Fibroblast of lung (primary cell): Measurements from ENCODE around the gene EGLN1. TPM values are rescaled to one million over a fixed set of nuclear protein-coding genes. Genes with fewer than 3 reads are reported as not detected.

ENCODE experiments used
- DNase-seq, 2 donors: peaks; one replicate each; pipeline versions ENCODE4 v3.0.0 to v3.0.0-alpha.2; 2010; ENCODE audit warnings: low read depth in 2 of 2
- H2AFZ ChIP-seq: 2 replicates; pipeline ENCODE4 v1.5.1; 2012; ENCODE audit warnings: low read length, control low read depth, inconsistent platforms
- H3K27ac ChIP-seq: 2 replicates; pipeline ENCODE4 v1.5.1; 2011; ENCODE audit warnings: low read length, control low read depth; ENCODE audit not compliant: insufficient read depth
- H3K27me3 ChIP-seq: 2 replicates; pipeline ENCODE4 v1.5.1; 2011; ENCODE audit warnings: mild to moderate bottlenecking, low read length; ENCODE audit not compliant: control insufficient read depth, insufficient read depth
- H3K36me3 ChIP-seq: 2 replicates; pipeline ENCODE4 v1.5.1; 2011; ENCODE audit warnings: low read length; ENCODE audit not compliant: control insufficient read depth, insufficient read depth
- H3K4me1 ChIP-seq: 2 replicates; pipeline ENCODE4 v1.5.1; 2011; ENCODE audit warnings: low read length; ENCODE audit not compliant: control insufficient read depth, insufficient read depth; ENCODE audit errors: extremely low read depth
- H3K4me2 ChIP-seq: 2 replicates; pipeline ENCODE4 v1.5.1; 2011; ENCODE audit warnings: low read length, control low read depth; ENCODE audit not compliant: insufficient read depth; ENCODE audit errors: extremely low read depth
- H3K4me3 ChIP-seq, 4 experiments: fragments of 200-600 bp in 1 of 4; sonication (generic) in 1 of 4; replicated peaks in 1 of 4; 2 replicates each; pipeline ENCODE4 v1.5.1; 2011 to 2016; ENCODE audit warnings: low read length in 4 of 4, low read depth in 3 of 4, mild to moderate bottlenecking in 3 of 4, control low read depth in 2 of 4, inconsistent platforms in 1 of 4, mixed read lengths in 1 of 4; ENCODE audit not compliant: insufficient read depth in 1 of 4; ENCODE audit errors: control extremely low read depth in 1 of 4
- H3K79me2 ChIP-seq: 2 replicates; pipeline ENCODE4 v1.5.1; 2012; ENCODE audit warnings: mild to moderate bottlenecking, low read length, inconsistent platforms; ENCODE audit not compliant: control insufficient read depth, insufficient read depth
- H3K9ac ChIP-seq: 2 replicates; pipeline ENCODE4 v1.5.1; 2011; ENCODE audit warnings: mild to moderate bottlenecking, low read length, control low read depth; ENCODE audit not compliant: insufficient read depth
- H3K9me3 ChIP-seq: 2 replicates; pipeline ENCODE4 v1.5.1; 2012; ENCODE audit warnings: low read depth, low read length; ENCODE audit not compliant: control insufficient read depth, insufficient read depth
- H4K20me1 ChIP-seq: 2 replicates; pipeline ENCODE4 v1.5.1; 2011; ENCODE audit warnings: low read length; ENCODE audit not compliant: control insufficient read depth, insufficient read depth; ENCODE audit errors: extremely low read depth
- CTCF ChIP-seq, 2 donors: IDR thresholded peaks in 1 of 2; conservative IDR thresholded peaks in 1 of 2; 1 replicate in 1 of 2; 2 replicates in 1 of 2; pipeline ENCODE4 v1.5.1; 2011 to 2012; ENCODE audit warnings: low read length in 2 of 2, control low read depth in 1 of 2, inconsistent platforms in 1 of 2, low read depth in 1 of 2, mild to moderate bottlenecking in 1 of 2
- EZH2 ChIP-seq: IDR thresholded peaks from 2 replicates; pipeline ENCODE4 v1.5.1; 2012; ENCODE audit warnings: low read length, control low read depth, mild to moderate bottlenecking; ENCODE audit errors: missing control alignments
- polyA plus RNA-seq, 2 donors: library from polyadenylated mRNA; depleted of rRNA in 1 of 2; stranded (reverse) in 1 of 2; unstranded in 1 of 2; fragments of >200 nt; gene quantifications; 2 replicates each; pipeline ENCODE4 v1.2.1, GENCODE V29; 2011 to 2012; ENCODE audit warnings: missing spikeins in 1 of 2
- total RNA-seq: library from RNA; depleted of rRNA; stranded (reverse); fragments of >200 nt; gene quantifications from 2 replicates; pipeline ENCODE4 v1.2.1, GENCODE V29; 2014

Gene EGLN1
- total and polyA plus RNA-seq, 2 donors (not counting 1 experiment from before 2014, with no cell fraction given): 49.3 to 50.9 TPM

- Histone ChIP-seq H4K20me1 (no peaks in the 10 kb centered on the region), H2AFZ (no peak overlapping the region), H3K4me2 (no peak overlapping the region), H3K27ac (no peak overlapping the region), H3K9ac (no peak overlapping the region), H3K79me2 (no peaks in the 10 kb centered on the region), H3K9me3 (no peaks in the 10 kb centered on the region), H3K27me3 (no peaks in the 10 kb centered on the region), H3K4me3 (no peak overlapping the region), H3K4me1 (no peaks in the 10 kb centered on the region), H3K36me3 (no peaks in the 10 kb centered on the region)
- TF ChIP-seq EZH2 (no peak), CTCF (conservative IDR thresholded peaks at IDR 0.05 in 1 of 2, IDR thresholded peaks at IDR 0.05 in 1 of 2; ENCODE audit: low read depth in 1 of 2, low read length in 2 of 2) (no peak)
- no peak for DNase-seq
These were observed 104.1 kb downstream of the EGLN1 start for GRCh38 chr1:231318015-231318355.

DNA sequence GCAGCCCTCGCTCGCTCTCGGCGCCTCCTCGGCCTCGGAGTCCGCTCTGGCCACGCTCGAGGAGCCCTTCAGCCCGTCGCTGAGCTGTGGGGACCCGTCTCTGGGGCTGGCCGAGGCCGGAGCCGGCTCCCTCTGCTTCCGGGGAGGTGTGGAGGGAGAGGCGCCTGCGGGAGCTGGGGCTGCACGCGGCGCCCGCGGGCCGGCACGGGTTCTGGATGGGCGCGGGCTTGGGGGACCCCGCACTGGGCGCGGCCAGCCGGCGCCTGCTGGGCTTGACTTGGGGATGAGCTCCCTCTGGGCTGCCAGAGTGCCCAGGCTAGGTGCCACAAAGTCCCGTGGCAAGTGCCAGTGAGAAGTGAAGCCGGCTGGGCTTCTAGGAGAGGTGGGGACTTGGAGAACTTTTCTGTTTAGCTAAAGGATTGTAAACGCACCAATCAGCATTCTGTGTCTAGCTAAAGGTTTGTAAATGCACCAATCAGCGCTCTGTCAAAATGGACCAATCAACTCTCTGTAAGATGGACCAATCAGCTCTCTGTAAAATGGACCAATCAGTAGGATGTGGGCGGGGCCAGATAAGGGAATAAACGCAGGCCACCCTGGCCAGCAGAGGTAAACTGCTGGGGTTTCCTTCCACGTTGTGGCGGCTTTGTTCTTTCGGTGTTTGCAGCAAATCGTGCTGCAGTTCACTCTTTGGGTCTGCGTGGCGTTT is 104.6 kb downstream of the EGLN1 start:
- TF ChIP-seq EZH2 (no peak), CTCF (conservative IDR thresholded peaks at IDR 0.05 in 1 of 2, IDR thresholded peaks at IDR 0.05 in 1 of 2; ENCODE audit: low read depth in 1 of 2, low read length in 2 of 2) (no peak)
- Histone ChIP-seq H3K4me3 (no peak overlapping the region), H3K27ac (no peak overlapping the region), H3K27me3 (no peaks in the 10 kb centered on the region), H3K9ac (no peak overlapping the region), H3K79me2 (no peaks in the 10 kb centered on the region), H3K36me3 (no peaks in the 10 kb centered on the region), H3K9me3 (no peaks in the 10 kb centered on the region), H3K4me2 (no peak overlapping the region), H3K4me1 (no peaks in the 10 kb centered on the region), H2AFZ (no peak overlapping the region), H4K20me1 (no peaks in the 10 kb centered on the region)
- DNase-seq: no peak

DNA sequence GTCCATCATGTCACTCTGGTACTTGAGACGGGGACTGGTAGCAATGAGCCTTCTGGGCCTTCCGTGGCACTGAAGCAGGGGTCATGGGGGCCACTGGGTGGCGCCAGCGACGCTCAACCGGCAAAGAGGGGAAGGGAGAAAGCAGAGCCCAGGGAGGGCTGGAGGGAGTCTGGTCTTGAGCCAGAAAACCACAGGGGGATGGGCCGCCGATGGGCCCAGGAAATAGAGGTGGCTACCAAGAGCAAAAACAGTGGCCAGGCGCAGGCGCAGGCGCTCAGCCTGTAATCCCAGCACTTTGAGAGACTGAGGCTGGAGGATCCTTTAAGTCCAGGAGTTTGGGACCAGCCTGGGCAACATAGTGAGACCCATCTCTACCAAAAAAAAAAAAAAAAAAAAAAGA is 106.2 kb downstream of the EGLN1 start:
- H3K27me3 ChIP-seq: no peaks in the 10 kb centered on the region
- no peak overlapping the region for H3K9ac ChIP-seq
- H4K20me1 ChIP-seq: no peaks in the 10 kb centered on the region
- peak in 1 of 2 donors; percentile 24 for DNase-seq
- H3K4me1 ChIP-seq: no peaks in the 10 kb centered on the region
- no peaks in the 10 kb centered on the region for H3K79me2 ChIP-seq
- TF ChIP-seq CTCF (conservative IDR thresholded peaks at IDR 0.05 in 1 of 2, IDR thresholded peaks at IDR 0.05 in 1 of 2; ENCODE audit: low read depth in 1 of 2, low read length in 2 of 2) (peak; percentile 27 to 56), EZH2 (no peak)
- H3K27ac ChIP-seq: no peak overlapping the region
- no peak overlapping the region for H2AFZ ChIP-seq
- no peak overlapping the region for H3K4me2 ChIP-seq
- no peak overlapping the region for H3K4me3 ChIP-seq
- H3K9me3 ChIP-seq: no peaks in the 10 kb centered on the region
- no peaks in the 10 kb centered on the region for H3K36me3 ChIP-seq

Other genes starting within 250 kb of the EGLN1 start
- gene GNPAT, start 181.1 kb downstream of the EGLN1 start, total RNA-seq: 56.2 and 60.4 TPM in 2 replicates
- 38.9 and 42.5 TPM in 2 replicates for gene GNPAT, start 181.1 kb downstream of the EGLN1 start, polyA plus RNA-seq
- 14.1 and 17.0 TPM in 2 replicates for gene EXOC8, start 84.4 kb downstream of the EGLN1 start, total RNA-seq
- gene EXOC8, start 84.4 kb downstream of the EGLN1 start, polyA plus RNA-seq: 5.8 and 6.1 TPM in 2 replicates
- gene SPRTN, start 84.0 kb downstream of the EGLN1 start, total RNA-seq: 13.1 and 16.0 TPM in 2 replicates
- gene SPRTN, start 84.0 kb downstream of the EGLN1 start, polyA plus RNA-seq: 7.6 and 9.5 TPM in 2 replicates
- gene TSNAX, start 106.4 kb upstream of the EGLN1 start, total RNA-seq: 28.8 and 30.2 TPM in 2 replicates
- gene TSNAX, start 106.4 kb upstream of the EGLN1 start, polyA plus RNA-seq: 46.3 TPM in 2 replicates
- 3.6 and 4.3 TPM in 2 replicates for gene DISC1, start 204.5 kb upstream of the EGLN1 start, total RNA-seq
- gene DISC1, start 204.5 kb upstream of the EGLN1 start, polyA plus RNA-seq: 1.3 and 2.0 TPM in 2 replicates